ENCODE measurements around the gene TLL2. TPM values are rescaled to one million over a fixed set of nuclear protein-coding genes. Genes with fewer than 3 reads are reported as not detected.

TLL2 gene
- total RNA-seq, 4 donors from 2014 or later: 0.67 to 1.1 TPM; not detected in 2

DNA sequence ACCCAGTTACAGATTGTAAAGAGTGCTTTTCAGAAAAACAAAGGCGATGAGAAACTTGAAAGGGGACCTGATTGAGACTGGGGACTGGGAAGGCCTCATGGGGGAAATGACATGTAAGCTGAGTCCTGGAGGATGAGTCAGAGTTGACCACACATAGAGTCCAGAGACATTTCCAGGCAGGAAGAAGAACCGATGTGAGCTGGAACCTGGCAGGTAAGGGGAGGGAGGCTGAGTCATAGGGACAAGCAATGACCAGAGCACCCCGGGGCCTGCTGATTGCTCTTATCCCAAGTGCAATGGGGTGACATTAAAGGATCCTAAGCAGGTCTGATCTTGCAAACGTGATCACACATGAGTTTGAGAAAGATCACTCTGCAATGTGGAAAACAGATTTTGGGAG, 11.7 kb downstream of the TLL2 start:
- intact Hi-C loops (cut with DNase I; ENCODE audit: low total_unique reads): no loop called here
- H3K36me3 ChIP-seq: no peaks in the 10 kb centered on the region
- TF ChIP-seq, protein P1, sequence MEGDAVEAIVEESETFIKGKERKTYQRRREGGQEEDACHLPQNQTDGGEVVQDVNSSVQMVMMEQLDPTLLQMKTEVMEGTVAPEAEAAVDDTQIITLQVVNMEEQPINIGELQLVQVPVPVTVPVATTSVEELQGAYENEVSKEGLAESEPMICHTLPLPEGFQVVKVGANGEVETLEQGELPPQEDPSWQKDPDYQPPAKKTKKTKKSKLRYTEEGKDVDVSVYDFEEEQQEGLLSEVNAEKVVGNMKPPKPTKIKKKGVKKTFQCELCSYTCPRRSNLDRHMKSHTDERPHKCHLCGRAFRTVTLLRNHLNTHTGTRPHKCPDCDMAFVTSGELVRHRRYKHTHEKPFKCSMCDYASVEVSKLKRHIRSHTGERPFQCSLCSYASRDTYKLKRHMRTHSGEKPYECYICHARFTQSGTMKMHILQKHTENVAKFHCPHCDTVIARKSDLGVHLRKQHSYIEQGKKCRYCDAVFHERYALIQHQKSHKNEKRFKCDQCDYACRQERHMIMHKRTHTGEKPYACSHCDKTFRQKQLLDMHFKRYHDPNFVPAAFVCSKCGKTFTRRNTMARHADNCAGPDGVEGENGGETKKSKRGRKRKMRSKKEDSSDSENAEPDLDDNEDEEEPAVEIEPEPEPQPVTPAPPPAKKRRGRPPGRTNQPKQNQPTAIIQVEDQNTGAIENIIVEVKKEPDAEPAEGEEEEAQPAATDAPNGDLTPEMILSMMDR (IDR thresholded peaks at IDR 0.05): no peak
- TF ChIP-seq POLR2A (IDR thresholded peaks at IDR 0.05): no peak
- H3K9me3 ChIP-seq: no peaks in the 10 kb centered on the region
- no peaks in the 10 kb centered on the region for H3K4me1 ChIP-seq
- DNase-seq: no peak
- no peaks in the 10 kb centered on the region for H3K27me3 ChIP-seq
- no peak overlapping the region for H3K27ac ChIP-seq
- H3K4me3 ChIP-seq: no peak overlapping the region

DNA sequence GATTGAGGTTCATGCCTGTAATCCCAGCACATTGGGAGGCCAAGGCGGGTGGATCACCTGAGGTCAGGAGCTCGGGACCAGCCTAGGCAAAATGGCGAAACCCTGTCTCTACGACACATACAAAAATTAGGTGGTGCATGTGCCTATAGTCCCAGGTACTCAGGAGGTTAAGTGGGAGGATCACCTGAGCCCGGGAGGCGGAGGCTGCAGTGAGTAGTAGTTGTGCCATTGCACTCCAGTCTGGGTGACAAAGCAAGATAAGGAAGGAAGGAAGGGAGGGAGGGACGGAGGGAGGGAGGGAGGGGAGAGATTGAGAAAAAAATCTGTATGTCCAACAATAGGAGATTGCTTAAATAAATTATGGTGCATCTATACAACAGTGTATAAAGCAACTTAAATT, 13.2 kb downstream of the TLL2 start:
- Histone ChIP-seq H3K4me3 (no peak overlapping the region), H3K4me1 (no peaks in the 10 kb centered on the region), H3K27me3 (no peaks in the 10 kb centered on the region), H3K9me3 (no peaks in the 10 kb centered on the region), H3K36me3 (no peaks in the 10 kb centered on the region), H3K27ac (no peak overlapping the region)
- intact Hi-C loops (cut with DNase I; ENCODE audit: low total_unique reads): no loop called here
- no peak for TF ChIP-seq POLR2A (IDR thresholded peaks at IDR 0.05)
- TF ChIP-seq, protein P1 (IDR thresholded peaks at IDR 0.05): no peak
- no peak for DNase-seq

DNA sequence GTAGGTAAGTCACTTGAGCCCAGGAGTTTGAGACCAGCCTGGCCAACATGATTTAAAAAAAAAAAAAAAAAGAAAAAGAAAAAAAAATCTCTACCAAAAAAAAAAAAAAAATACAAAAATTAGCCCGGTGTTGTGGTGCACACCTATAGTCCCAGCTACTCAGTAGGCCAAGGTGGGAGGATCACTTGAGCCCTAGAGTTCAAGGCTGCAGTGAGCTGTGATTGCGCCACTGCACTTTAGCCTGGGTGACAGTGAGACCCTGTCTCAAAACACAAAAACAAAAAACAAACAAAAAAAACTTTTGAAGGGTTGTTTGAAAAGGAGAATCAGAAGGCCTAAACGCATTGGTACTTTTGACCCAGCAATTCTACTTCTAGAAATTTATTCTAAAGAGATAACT, 13.7 kb downstream of the TLL2 start:
- no peaks in the 10 kb centered on the region for H3K9me3 ChIP-seq
- intact Hi-C loops (cut with DNase I; ENCODE audit: low total_unique reads): no loop called here
- H3K27ac ChIP-seq: no peak overlapping the region
- no peak overlapping the region for H3K4me3 ChIP-seq
- TF ChIP-seq, protein P1 (IDR thresholded peaks at IDR 0.05): no peak
- no peak for TF ChIP-seq POLR2A (IDR thresholded peaks at IDR 0.05)
- H3K27me3 ChIP-seq: no peaks in the 10 kb centered on the region
- H3K36me3 ChIP-seq: no peaks in the 10 kb centered on the region
- H3K4me1 ChIP-seq: no peaks in the 10 kb centered on the region
- DNase-seq: no peak

DNA sequence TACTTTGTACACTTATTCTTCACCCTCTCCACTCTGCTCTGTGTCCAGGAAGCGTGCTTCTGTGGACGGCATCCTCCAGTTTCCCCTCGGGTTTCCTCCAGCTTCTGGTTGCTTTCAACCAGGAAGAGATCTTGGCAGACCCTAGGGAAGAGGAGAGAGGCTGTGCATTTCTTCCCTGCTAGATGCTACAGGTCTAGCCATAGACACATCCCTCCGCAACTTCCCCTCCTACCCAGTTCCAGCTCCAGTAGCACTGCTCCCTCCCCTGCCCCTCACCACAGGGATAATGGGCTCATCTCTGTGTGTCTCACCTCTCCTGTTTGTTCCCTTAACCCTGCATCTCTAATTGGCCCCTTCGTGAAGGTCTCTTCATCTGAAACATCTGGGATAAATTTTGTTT, 16.3 kb downstream of the TLL2 start:
- no peaks in the 10 kb centered on the region for H3K36me3 ChIP-seq
- TF ChIP-seq POLR2A (IDR thresholded peaks at IDR 0.05): no peak
- TF ChIP-seq, protein P1 (IDR thresholded peaks at IDR 0.05): no peak
- H3K27ac ChIP-seq: no peak overlapping the region
- intact Hi-C loops (cut with DNase I; ENCODE audit: low total_unique reads): no loop called here
- no peak for DNase-seq
- no peaks in the 10 kb centered on the region for H3K4me1 ChIP-seq
- H3K4me3 ChIP-seq: no peak overlapping the region
- no peaks in the 10 kb centered on the region for H3K9me3 ChIP-seq
- no peaks in the 10 kb centered on the region for H3K27me3 ChIP-seq

DNA sequence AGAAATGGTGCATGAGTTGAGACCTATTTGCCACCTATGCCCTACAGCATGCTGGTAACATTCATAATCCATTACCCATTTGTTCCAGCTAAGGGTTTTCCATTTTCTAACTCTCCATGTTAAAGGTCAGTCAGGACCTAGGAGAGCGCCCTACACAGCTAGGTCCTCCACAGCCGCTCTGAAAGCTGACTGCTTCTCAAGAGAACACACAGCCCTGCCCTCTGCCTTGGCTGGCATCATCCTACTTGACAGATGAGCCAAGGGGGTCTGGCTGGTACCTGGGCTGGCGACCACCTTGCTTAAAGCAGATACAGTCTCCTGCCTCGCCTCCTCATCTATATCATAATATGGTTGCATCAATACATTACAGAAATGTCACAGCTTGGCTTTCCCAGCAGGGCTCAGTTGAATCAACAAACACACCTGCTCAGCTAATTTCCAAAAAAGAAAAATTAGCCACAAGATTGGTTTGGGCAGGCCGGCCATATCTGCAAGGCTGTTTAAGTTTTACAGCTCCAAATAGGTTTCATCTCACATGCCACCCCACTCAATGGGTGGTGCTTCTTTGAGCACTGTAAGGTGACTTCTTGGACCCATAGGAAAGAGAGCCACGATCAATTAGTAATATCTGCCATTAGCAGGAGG, 17.3 kb downstream of the TLL2 start:
- Histone ChIP-seq H3K4me1 (no peaks in the 10 kb centered on the region), H3K9me3 (no peaks in the 10 kb centered on the region), H3K27ac (no peak overlapping the region), H3K36me3 (no peaks in the 10 kb centered on the region), H3K27me3 (no peaks in the 10 kb centered on the region), H3K4me3 (no peak overlapping the region)
- intact Hi-C loops (cut with DNase I; ENCODE audit: low total_unique reads): no loop called here
- TF ChIP-seq POLR2A (IDR thresholded peaks at IDR 0.05): no peak
- TF ChIP-seq, protein P1 (IDR thresholded peaks at IDR 0.05): no peak
- DNase-seq: no peak
